ENCODE data around the gene RNF40. TPM values are rescaled to one million over a fixed set of nuclear protein-coding genes. Genes with fewer than 3 reads are reported as not detected.

RNF40 gene
- polyA plus RNA-seq, 1 donor (not counting 4 experiments of a cell fraction or from before 2014, with no cell fraction given): 52.7 TPM

GRCh38 chr16:30728899-30729672 lies 33.0 kb upstream of the RNF40 start:
- peaks cover 40 to 44% of the 10 kb centered on the region in 2 experiments for H3K36me3 ChIP-seq (ENCODE audit: control insufficient read depth in 2 of 2, extremely low read depth in 1 of 2, insufficient read depth in 2 of 2, low read length in 2 of 2)
- TF ChIP-seq EZH2 (IDR thresholded peaks at IDR 0.05; ENCODE audit: low read length): no peak
- TF ChIP-seq CTCF (optimal IDR thresholded peaks at IDR 0.05 in 1 of 3, IDR thresholded peaks at IDR 0.05 in 1 of 3, conservative IDR thresholded peaks at IDR 0.05 in 1 of 3; ENCODE audit: extremely low read depth in 1 of 3, insufficient read depth in 2 of 3, low read length in 3 of 3): no peak

GRCh38 chr16:30731411-30731810 lies 30.7 kb upstream of the RNF40 start:
- Histone ChIP-seq H3K9me3 (ENCODE audit: control insufficient read depth, low read depth, low read length) (no peaks in the 10 kb centered on the region), H3K36me3 (ENCODE audit: control insufficient read depth in 2 of 2, extremely low read depth in 1 of 2, insufficient read depth in 2 of 2, low read length in 2 of 2) (peaks cover 35 to 44% of the 10 kb centered on the region in 2 experiments), H3K27ac (ENCODE audit: control insufficient read depth, insufficient read depth, low read length) (no peak overlapping the region), H2AFZ (ENCODE audit: control insufficient read depth, low read length) (no peak overlapping the region), H4K20me1 (ENCODE audit: control insufficient read depth, extremely low read depth, insufficient read depth, low read length) (no peaks in the 10 kb centered on the region), H3K4me2 (ENCODE audit: control insufficient read depth, extremely low read depth, insufficient read depth, low read depth, low read length) (no peak overlapping the region), H3K9me1 (ENCODE audit: control insufficient read depth, extremely low read depth, insufficient read depth, low read length) (no peaks in the 10 kb centered on the region), H3K4me3 (ENCODE audit: control insufficient read depth in 2 of 3, extremely low read depth in 1 of 3, insufficient read depth in 2 of 3, low read depth in 1 of 3, low read length in 3 of 3) (no peak overlapping the region), H3K27me3 (ENCODE audit: control insufficient read depth, extremely low read depth, insufficient read depth, low read length) (no peaks in the 10 kb centered on the region), H3K79me2 (ENCODE audit: control insufficient read depth, insufficient read depth, low read length) (peaks cover 12% of the 10 kb centered on the region), H3K4me1 (ENCODE audit: control insufficient read depth, extremely low read depth, insufficient read depth, low read length) (peaks cover 8% of the 10 kb centered on the region), H3K9ac (ENCODE audit: control insufficient read depth, extremely low read depth, insufficient read depth, low read length) (no peak overlapping the region)
- no peak for FAIRE-seq
- dilution Hi-C loops (cut with MboI; ENCODE audit: extremely low pct_ligation_motif_present, low sequenced_read_pairs): no loop called here
- DNase-seq (ENCODE audit: low read depth, low spot score): no peak
- TF ChIP-seq EZH2 (IDR thresholded peaks at IDR 0.05; ENCODE audit: low read length) (no peak), CTCF (optimal IDR thresholded peaks at IDR 0.05 in 1 of 3, IDR thresholded peaks at IDR 0.05 in 1 of 3, conservative IDR thresholded peaks at IDR 0.05 in 1 of 3; ENCODE audit: extremely low read depth in 1 of 3, insufficient read depth in 2 of 3, low read length in 3 of 3) (no peak)

More at GRCh38 chr16:30728899-30729672, 33.0 kb upstream of the RNF40 start:
- no peak overlapping the region for H3K4me3 ChIP-seq (ENCODE audit: control insufficient read depth in 2 of 3, extremely low read depth in 1 of 3, insufficient read depth in 2 of 3, low read depth in 1 of 3, low read length in 3 of 3)
- no peaks in the 10 kb centered on the region for H4K20me1 ChIP-seq (ENCODE audit: control insufficient read depth, extremely low read depth, insufficient read depth, low read length)
- no peak for DNase-seq (ENCODE audit: low read depth, low spot score)
- H3K9me3 ChIP-seq (ENCODE audit: control insufficient read depth, low read depth, low read length): no peaks in the 10 kb centered on the region
- no peaks in the 10 kb centered on the region for H3K27me3 ChIP-seq (ENCODE audit: control insufficient read depth, extremely low read depth, insufficient read depth, low read length)
- H2AFZ ChIP-seq (ENCODE audit: control insufficient read depth, low read length): no peak overlapping the region
- H3K9me1 ChIP-seq (ENCODE audit: control insufficient read depth, extremely low read depth, insufficient read depth, low read length): no peaks in the 10 kb centered on the region
- no peak overlapping the region for H3K9ac ChIP-seq (ENCODE audit: control insufficient read depth, extremely low read depth, insufficient read depth, low read length)
- H3K4me2 ChIP-seq (ENCODE audit: control insufficient read depth, extremely low read depth, insufficient read depth, low read depth, low read length): no peak overlapping the region
- H3K4me1 ChIP-seq (ENCODE audit: control insufficient read depth, extremely low read depth, insufficient read depth, low read length): peaks cover 8% of the 10 kb centered on the region
- FAIRE-seq: no peak
- dilution Hi-C loops (cut with MboI; ENCODE audit: extremely low pct_ligation_motif_present, low sequenced_read_pairs): no loop called here
- peaks cover 23% of the 10 kb centered on the region for H3K79me2 ChIP-seq (ENCODE audit: control insufficient read depth, insufficient read depth, low read length)
- no peak overlapping the region for H3K27ac ChIP-seq (ENCODE audit: control insufficient read depth, insufficient read depth, low read length)

All from keratinocyte (primary cell).